Activated B cell treated with CpG ODN at 0.5 μM for 24 hours (primary cell): ENCODE data around the gene ATP7A. TPM values are rescaled to one million over a fixed set of nuclear protein-coding genes. Genes with fewer than 3 reads are reported as not detected.
"Not testable (repeated sequence)": the region's sequence is repeated elsewhere in the genome, so short reads cannot be mapped to it uniquely, and the experiment has no call there.

Experiments used
- ATAC-seq: fragments of 200-7000 bp; cut with Tn5 transposase; one replicate; pipeline ENCODE4 v1.10.0; 2021; ENCODE audit warnings: low read depth, mild to moderate bottlenecking, moderate library complexity
- CTCF ChIA-PET: fragments of 350-600 bp; sonication (Branson Sonifier 250); formaldehyde crosslinking; loops from one replicate; lab custom pipeline; 2021; ENCODE audit warnings: antibody characterized with exemption; lab: Charles Lee
- POLR2A ChIA-PET: fragments of 350-600 bp; sonication (Branson Sonifier 250); formaldehyde crosslinking; loops from one replicate; lab custom pipeline; 2021; ENCODE audit warnings: antibody characterized with exemption; lab: Charles Lee
- DNase-seq: peaks from one replicate; pipeline ENCODE4 v3.0.0; 2022
- H3K27ac Mint-ChIP-seq: one replicate; pipeline ENCODE4 v1.8.0; 2020; ENCODE audit warnings: mixed read lengths
- H3K27me3 Mint-ChIP-seq: one replicate; pipeline ENCODE4 v1.8.0; 2021; ENCODE audit warnings: mixed read lengths
- H3K36me3 Mint-ChIP-seq: one replicate; pipeline ENCODE4 v1.8.0; 2021; ENCODE audit warnings: low read depth, mixed read lengths
- H3K4me1 Mint-ChIP-seq: one replicate; pipeline ENCODE4 v1.8.0; 2021; ENCODE audit warnings: mixed read lengths
- H3K4me3 Mint-ChIP-seq: one replicate; pipeline ENCODE4 v1.8.0; 2020; ENCODE audit warnings: mild to moderate bottlenecking, mixed read lengths
- H3K9me3 Mint-ChIP-seq: one replicate; pipeline ENCODE4 v1.8.0; 2020; ENCODE audit warnings: mixed read lengths
- intact Hi-C: fragments of 100-400 bp; cut with micrococcal nuclease; formaldehyde crosslinking; loops from one replicate; pipeline ENCODE4 v1.15.1; 2024
- total RNA-seq: library from RNA; stranded (reverse); gene quantifications from 2 replicates; pipeline ENCODE4 v1.2.3, GENCODE V29; 2022
- TF ChIP-seq, protein P1 (sequence below): fragments of 200-600 bp; IDR thresholded peaks from one replicate; pipeline ENCODE4 v1.8.0; 2022; ENCODE audit warnings: antibody characterized with exemption, mild to moderate bottlenecking

The ATP7A gene
- 8.2 and 9.4 TPM in 2 replicates for total RNA-seq

DNA sequence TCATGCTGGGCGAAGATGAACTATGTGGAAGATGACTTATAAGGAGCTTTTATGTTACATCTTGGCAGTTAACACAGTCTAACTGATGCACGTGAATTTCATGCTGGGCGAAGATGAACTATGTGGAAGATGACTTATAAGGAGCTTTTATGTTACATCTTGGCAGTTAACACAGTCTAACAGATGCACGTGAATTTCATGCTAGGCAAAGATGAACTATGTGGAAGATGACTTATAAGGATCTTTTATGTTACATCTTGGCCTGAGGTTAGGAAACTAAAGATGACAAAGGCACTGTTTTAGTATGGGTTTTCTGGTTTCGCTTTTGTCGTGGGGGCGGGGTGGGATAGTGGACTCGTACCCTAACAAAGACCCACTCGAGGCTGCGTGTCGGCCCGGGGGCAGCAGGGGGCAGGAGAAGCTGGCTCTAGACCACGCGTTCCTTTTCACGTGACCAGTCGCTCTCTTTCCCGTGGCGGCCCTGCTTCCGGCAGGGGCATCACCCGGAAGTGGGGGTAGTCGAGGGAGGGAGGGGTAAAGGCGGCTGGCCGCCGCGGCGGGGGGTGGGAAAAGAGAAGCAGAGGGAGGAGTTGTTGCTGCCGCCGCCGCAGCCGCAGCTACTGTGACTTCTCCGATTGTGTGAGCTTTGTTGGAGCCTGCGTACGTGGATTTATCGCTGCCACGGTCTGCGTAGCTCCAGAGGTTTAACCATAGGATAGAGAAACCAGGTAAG lies at the start of gene ATP7A:
ATP7A (plus strand) TSS at position 586 of the 733 bp plus-strand sequence. CDS start 60,949 bp downstream, outside the sequence.
- no peaks in the 10 kb centered on the region for H3K27me3 Mint-ChIP-seq
- ATAC-seq (peak; percentile 92), DNase-seq (peak; percentile 72)
- H3K36me3 Mint-ChIP-seq, result peaks cover 12% of the 10 kb centered on the region
- peak within 1 kb of the TSS; percentile 93 for H3K27ac Mint-ChIP-seq
- TF ChIP-seq, protein P1, sequence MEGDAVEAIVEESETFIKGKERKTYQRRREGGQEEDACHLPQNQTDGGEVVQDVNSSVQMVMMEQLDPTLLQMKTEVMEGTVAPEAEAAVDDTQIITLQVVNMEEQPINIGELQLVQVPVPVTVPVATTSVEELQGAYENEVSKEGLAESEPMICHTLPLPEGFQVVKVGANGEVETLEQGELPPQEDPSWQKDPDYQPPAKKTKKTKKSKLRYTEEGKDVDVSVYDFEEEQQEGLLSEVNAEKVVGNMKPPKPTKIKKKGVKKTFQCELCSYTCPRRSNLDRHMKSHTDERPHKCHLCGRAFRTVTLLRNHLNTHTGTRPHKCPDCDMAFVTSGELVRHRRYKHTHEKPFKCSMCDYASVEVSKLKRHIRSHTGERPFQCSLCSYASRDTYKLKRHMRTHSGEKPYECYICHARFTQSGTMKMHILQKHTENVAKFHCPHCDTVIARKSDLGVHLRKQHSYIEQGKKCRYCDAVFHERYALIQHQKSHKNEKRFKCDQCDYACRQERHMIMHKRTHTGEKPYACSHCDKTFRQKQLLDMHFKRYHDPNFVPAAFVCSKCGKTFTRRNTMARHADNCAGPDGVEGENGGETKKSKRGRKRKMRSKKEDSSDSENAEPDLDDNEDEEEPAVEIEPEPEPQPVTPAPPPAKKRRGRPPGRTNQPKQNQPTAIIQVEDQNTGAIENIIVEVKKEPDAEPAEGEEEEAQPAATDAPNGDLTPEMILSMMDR, result no peak
- peak within 1 kb of the TSS; percentile 96 for H3K4me3 Mint-ChIP-seq
- ChIA-PET POLR2A (interaction anchor here (0.6 to 5.5 kb wide), 9 partner anchors 12 to 645 kb away, joined by 3 to 63 read pairs (median 4); partner anchors contain the start of genes COX7B, MAGT1 and PGK1), CTCF (interaction anchor here (0.6 to 3.7 kb wide), 4 partner anchors 11 to 215 kb away, joined by 3 to 24 read pairs (median 6); partner anchors contain the start of gene COX7B)
- intact Hi-C loops, result loop anchor here (1.0 to 10.0 kb wide), 9 partner anchors 11 to 1737 kb away; partner anchors contain the start of genes COX7B, CYSLTR1, MAGT1 and PBDC1
- no peaks in the 10 kb centered on the region for H3K9me3 Mint-ChIP-seq
- H3K4me1 Mint-ChIP-seq, result peaks cover 21% of the 10 kb centered on the region

DNA sequence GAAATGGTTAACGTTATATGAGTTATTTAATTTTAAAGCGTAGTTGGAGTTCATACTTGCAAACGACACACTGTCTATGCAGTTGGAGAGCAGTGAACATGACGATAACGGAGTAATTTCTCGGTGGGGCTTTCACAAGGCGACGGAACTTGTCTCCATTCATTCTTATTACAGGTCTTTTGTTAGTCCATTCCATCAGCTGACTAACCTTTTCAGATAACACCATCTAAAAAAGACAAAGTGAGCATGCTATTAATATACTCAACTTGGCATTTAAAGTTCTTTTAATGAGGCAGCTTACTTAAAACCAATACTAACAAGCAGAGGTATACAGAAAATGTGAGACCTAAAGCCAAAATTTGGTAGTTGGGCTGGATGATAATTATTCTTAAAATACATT lies 35.1 kb upstream of the ATP7A start:
- Mint-ChIP-seq H3K4me3 (no peak overlapping the region), H3K9me3 (no peaks in the 10 kb centered on the region), H3K36me3 (peaks cover 19% of the 10 kb centered on the region), H3K4me1 (no peaks in the 10 kb centered on the region), H3K27me3 (no peaks in the 10 kb centered on the region), H3K27ac (no peak overlapping the region)
- CTCF ChIA-PET, result no interaction called here
- ATAC-seq (no peak), DNase-seq (no peak)
- intact Hi-C loops, result no loop called here
- TF ChIP-seq, protein P1, result no peak
- POLR2A ChIA-PET, result no interaction called here

GRCh38 chrX:77881418-77881817 lies 29.1 kb upstream of the ATP7A start:
- ATAC-seq, H3K27ac Mint-ChIP-seq, CTCF ChIA-PET, intact Hi-C loops, H3K27me3 Mint-ChIP-seq, H3K36me3 Mint-ChIP-seq, H3K9me3 Mint-ChIP-seq, POLR2A ChIA-PET, DNase-seq, H3K4me3 Mint-ChIP-seq, H3K4me1 Mint-ChIP-seq: not testable (repeated sequence)

- H3K9me3 Mint-ChIP-seq, result no peaks in the 10 kb centered on the region
- H3K27ac Mint-ChIP-seq, result no peak overlapping the region
- TF ChIP-seq, protein P1, result no peak
- no peaks in the 10 kb centered on the region for H3K27me3 Mint-ChIP-seq
- POLR2A ChIA-PET, result no interaction called here
- DNase-seq, result no peak
- CTCF ChIA-PET, result no interaction called here
- intact Hi-C loops, result loop anchor here (10.0 kb wide), 2 partner anchors 1212 to 1242 kb away; no protein-coding TSS in a partner anchor
- ATAC-seq, result no peak
- H3K4me3 Mint-ChIP-seq, result peak overlapping the region; percentile 35
- peaks cover 29% of the 10 kb centered on the region for H3K4me1 Mint-ChIP-seq
- H3K36me3 Mint-ChIP-seq, result peaks cover 18% of the 10 kb centered on the region
Measured at GRCh38 chrX:77892887-77893286, 17.6 kb upstream of the ATP7A start.

DNA sequence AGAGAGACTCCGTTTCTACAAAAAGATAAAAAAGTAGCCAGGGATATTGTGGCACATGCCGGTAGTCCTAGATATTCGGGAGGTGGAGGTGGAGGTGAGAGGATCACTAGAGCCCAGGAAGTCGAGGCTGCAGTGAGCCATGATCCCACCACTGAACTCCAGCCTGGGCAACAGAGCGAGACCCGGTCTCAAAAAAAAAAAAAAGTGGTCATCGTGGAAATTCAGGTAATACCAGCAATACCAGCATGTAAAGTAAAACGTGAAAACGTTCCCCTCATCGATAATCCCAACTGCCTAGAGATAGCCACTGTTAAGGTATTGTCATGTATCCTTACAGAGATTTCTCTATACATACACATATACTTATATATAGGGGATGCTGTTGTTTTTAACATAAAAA lies 16.8 kb upstream of the ATP7A start:
- intact Hi-C loops, result loop anchor here (10.0 kb wide), 2 partner anchors 1211 to 1241 kb away; no protein-coding TSS in a partner anchor
- peaks cover 16% of the 10 kb centered on the region for H3K36me3 Mint-ChIP-seq
- H3K27ac Mint-ChIP-seq, result no peak overlapping the region
- POLR2A ChIA-PET, result no interaction called here
- peak overlapping the region; percentile 11 for H3K4me3 Mint-ChIP-seq
- DNase-seq (no peak), ATAC-seq (no peak)
- TF ChIP-seq, protein P1, result no peak
- peaks cover 29% of the 10 kb centered on the region for H3K4me1 Mint-ChIP-seq
- no peaks in the 10 kb centered on the region for H3K9me3 Mint-ChIP-seq
- H3K27me3 Mint-ChIP-seq, result no peaks in the 10 kb centered on the region
- CTCF ChIA-PET, result no interaction called here
